Mammary epithelial cell (primary cell): ENCODE measurements around the gene ASCC3.

Source experiments
- CTCF ChIP-seq, 2 donors: IDR thresholded peaks in 1 of 2; conservative IDR thresholded peaks in 1 of 2; 2 replicates each; pipeline ENCODE4 v1.5.1; 2011 to 2012; ENCODE audit warnings: inconsistent platforms in 2 of 2, low read length in 2 of 2, mild to moderate bottlenecking in 2 of 2, control low read depth in 1 of 2, low read depth in 1 of 2; ENCODE audit not compliant: insufficient read depth in 1 of 2; ENCODE audit errors: extremely low read depth in 1 of 2
- EZH2 ChIP-seq: IDR thresholded peaks from 2 replicates; pipeline ENCODE4 v1.6.1; 2012; ENCODE audit warnings: low read length, inconsistent platforms, borderline replicate concordance

DNA sequence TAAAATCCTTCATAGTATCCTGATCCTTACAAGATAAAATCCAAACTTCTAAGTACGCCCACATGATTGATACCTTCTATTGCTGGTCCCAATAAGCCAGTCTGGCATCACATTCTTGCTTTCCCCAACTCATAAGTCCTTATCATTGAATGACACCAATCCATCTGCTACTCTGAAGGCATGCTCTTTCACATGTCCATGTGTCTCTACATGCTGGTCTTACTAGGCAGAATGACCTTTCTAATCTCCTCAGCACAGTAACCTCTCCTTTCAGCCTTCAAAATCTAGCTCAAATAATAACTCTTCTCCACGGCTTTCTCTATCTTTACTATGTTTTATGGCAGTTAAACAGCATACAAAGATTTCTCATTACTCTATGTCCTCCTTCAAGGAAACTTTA, 71.1 kb downstream of the ASCC3 start:
- no peak for TF ChIP-seq CTCF (conservative IDR thresholded peaks at IDR 0.05 in 1 of 2, IDR thresholded peaks at IDR 0.05 in 1 of 2; ENCODE audit: extremely low read depth in 1 of 2, insufficient read depth in 1 of 2, low read depth in 1 of 2, low read length in 2 of 2)
- TF ChIP-seq EZH2, result no peak
